GM12878 (cell line): Measurements from ENCODE around the gene ABHD2. TPM values are rescaled to one million over a fixed set of nuclear protein-coding genes. Genes with fewer than 3 reads are reported as not detected.

Experiments used
- ATAC-seq: fragments of 200-7000 bp; cut with Tn5 transposase; 3 replicates; pipeline ENCODE4 v1.9.1; 2020; ENCODE audit warnings: mild to moderate bottlenecking, moderate library complexity
- BruUV-seq: library from RNA; stranded (reverse); fragments of 400-500 nt; replicated peaks from 2 replicates; lab custom pipeline; 2021; lab: Mats Ljungman, UMichigan
- CTCF ChIA-PET: fragments of 300-600 bp; sonication (Branson Sonifier 250); formaldehyde crosslinking; extraction: SDS; loops from one replicate; lab custom pipeline; 2021; ENCODE audit warnings: inconsistent platforms; lab: Yijun Ruan, JAX
- POLR2A ChIA-PET: fragments of 350-600 bp; formaldehyde crosslinking; extraction: SDS; loops from one replicate; lab custom pipeline; 2021; ENCODE audit warnings: inconsistent platforms; lab: Charles Lee
- RAD21 ChIA-PET: fragments of 300-600 bp; sonication (Branson Sonifier 250); formaldehyde crosslinking; loops from one replicate; lab custom pipeline; 2023; ENCODE audit warnings: antibody characterized with exemption; ENCODE audit not compliant: unreplicated experiment; lab: Charles Lee
- SMC1A ChIA-PET: fragments of 300-600 bp; sonication (Branson Sonifier 250); formaldehyde crosslinking; loops from one replicate; lab custom pipeline; 2023; ENCODE audit not compliant: unreplicated experiment, uncharacterized antibody; lab: Charles Lee
- DNase-seq: peaks from one replicate; pipeline ENCODE4 v3.0.0-alpha.2; 2011; ENCODE audit warnings: low read depth, low spot score
- FAIRE-seq: peaks from 3 replicates; lab custom pipeline; 2011; peaks lifted over from hg19 to GRCh38; lab: Jason Lieb, UNC
- H2AFZ ChIP-seq: 2 replicates; pipeline ENCODE4 v1.6.0; 2011; ENCODE audit warnings: low read depth, low read length, control low read depth; ENCODE audit not compliant: control insufficient read depth
- H3K27ac ChIP-seq: 2 replicates; pipeline ENCODE4 v1.5.1; 2011; ENCODE audit warnings: control low read depth; ENCODE audit not compliant: control insufficient read depth, insufficient read depth
- H3K27me3 ChIP-seq, 2 experiments: replicated peaks in 1 of 2; 2 replicates each; pipeline versions ENCODE4 v1.6.0 to v1.6.1; 2011; ENCODE audit warnings: low read length in 1 of 2; ENCODE audit not compliant: control insufficient read depth in 2 of 2, insufficient read depth in 2 of 2
- H3K36me3 ChIP-seq, 2 experiments: 2 replicates each; pipeline ENCODE4 v1.5.1; 2011; ENCODE audit warnings: low read length in 1 of 2; ENCODE audit not compliant: control insufficient read depth in 2 of 2, insufficient read depth in 2 of 2
- H3K4me1 ChIP-seq: 2 replicates; pipeline ENCODE4 v1.6.1; 2011; ENCODE audit warnings: mild to moderate bottlenecking, low read length, moderate library complexity, mixed read lengths; ENCODE audit not compliant: control insufficient read depth, insufficient read depth
- H3K4me2 ChIP-seq: 2 replicates; pipeline ENCODE4 v1.6.0; 2011; ENCODE audit warnings: control low read depth; ENCODE audit not compliant: control insufficient read depth, insufficient read depth
- H3K4me3 ChIP-seq: fragments of 200-600 bp; sonication (generic); 2 replicates; pipeline ENCODE4 v1.5.1; 2016
- H3K79me2 ChIP-seq: 2 replicates; pipeline ENCODE4 v1.6.0; 2011; ENCODE audit warnings: low read length; ENCODE audit not compliant: control insufficient read depth, insufficient read depth
- H3K9ac ChIP-seq: 2 replicates; pipeline ENCODE4 v1.8.0; 2011; ENCODE audit warnings: low read length, control low read depth, mixed read lengths; ENCODE audit not compliant: control insufficient read depth, insufficient read depth
- H3K9me3 ChIP-seq: replicated peaks from 3 replicates; pipeline ENCODE4 v1.5.1; 2011; ENCODE audit warnings: mild to moderate bottlenecking, low read length; ENCODE audit not compliant: control insufficient read depth, insufficient read depth
- H4K20me1 ChIP-seq: 2 replicates; pipeline ENCODE4 v1.6.0; 2011; ENCODE audit not compliant: control insufficient read depth, insufficient read depth
- E2F4 ChIP-seq: IDR thresholded peaks from 2 replicates; pipeline ENCODE4 v1.6.1; 2012; ENCODE audit warnings: low read depth, low read length, improper control_type of control experiment
- IKZF2 ChIP-seq, 2 experiments: fragments of 450-650 bp; IDR thresholded peaks; 2 replicates each; pipeline ENCODE4 v1.6.1; 2017; ENCODE audit warnings: mild to moderate bottlenecking in 2 of 2, moderate library complexity in 2 of 2
- NFYB ChIP-seq: IDR thresholded peaks from 2 replicates; pipeline ENCODE4 v1.6.1; 2011; ENCODE audit warnings: low read depth, mild to moderate bottlenecking, low read length, improper control_type of control experiment, moderate library complexity; ENCODE audit not compliant: insufficient read depth
- SMAD1 ChIP-seq: fragments of 450-650 bp; IDR thresholded peaks from 2 replicates; pipeline ENCODE4 v1.6.1; 2018; ENCODE audit warnings: mild to moderate bottlenecking, low read depth; ENCODE audit not compliant: partially characterized antibody
- ZNF24 ChIP-seq: fragments of 450-650 bp; IDR thresholded peaks from 2 replicates; pipeline ENCODE4 v1.6.1; 2017; ENCODE audit warnings: antibody characterized with exemption, mild to moderate bottlenecking
- WGBS: methylation state at CpG from one replicate; pipeline ENCODE4 v1.1.6; 2016; ENCODE audit warnings: low lambda C conversion rate; ENCODE audit not compliant: insufficient replicate concordance, insufficient coverage; ENCODE audit errors: missing lambda C conversion rate; 5-methylcytosine and 5-hydroxymethylcytosine counted together
- in situ Hi-C: fragments of 300-500 bp; cut with MboI; formaldehyde crosslinking; loops from 9 replicates; pipeline ENCODE4 v1.14.3; 2018; ENCODE audit warnings: mixed read lengths
- intact Hi-C: fragments of 100-400 bp; cut with micrococcal nuclease; formaldehyde crosslinking; loops from one replicate; pipeline ENCODE4 v1.14.2; 2022; ENCODE audit not compliant: unreplicated experiment
- polyA plus RNA-seq, 11 experiments: library from polyadenylated mRNA; depleted of rRNA in 4 of 11; unstranded in 6 of 11; stranded (reverse) in 5 of 11; fragments of >200 nt; fragmentation: Nextera tagmentation in 4 of 11; fragmentation: Illumina TruSeq in 1 of 11; extraction: Ambion mirVana in 4 of 11; extraction: Trizol in 1 of 11; gene quantifications; 1 replicate in 1 of 11; 2 replicates in 10 of 11; pipeline versions ENCODE4 v1.2.1 to v1.2.3, GENCODE V29; 2011 to 2016; ENCODE audit warnings: inconsistent platforms in 2 of 11, missing spikeins in 2 of 11, low read depth in 1 of 11
- total RNA-seq, 4 experiments: library from RNA; depleted of rRNA in 3 of 4; stranded (reverse); fragments of >200 nt in 3 of 4; fragmentation: Illumina TruSeq in 1 of 4; extraction: Trizol in 1 of 4; gene quantifications; 2 replicates each; pipeline versions ENCODE4 v1.2.1 to v1.2.3, GENCODE V29; 2013 to 2021

The ABHD2 gene
- total and polyA plus RNA-seq, 10 of the 15 experiments (the other 5 are each of a cell fraction or from before 2014, with no cell fraction given), result 1.2 to 33.6 (median 20.4) TPM

GRCh38 chr15:89126009-89126408 is 37.8 kb downstream of the ABHD2 start:
- FAIRE-seq (no peak), ATAC-seq (no peak)

More at GRCh38 chr15:89126009-89126408, 37.8 kb downstream of the ABHD2 start:
- no peak for DNase-seq
- intact Hi-C loops, result no loop called here
- BruUV-seq, result no TSS peak
- H3K36me3 ChIP-seq, result peaks cover 1 to 9% of the 10 kb centered on the region in 2 experiments; a peak in 3 of 4 replicates
- ChIA-PET CTCF (interaction anchor here (0.6 to 8.4 kb wide), 5 partner anchors 12 to 71 kb away, joined by 3 to 225 read pairs (median 65); partner anchors contain the start of gene ABHD2), RAD21 (interaction anchor here (1.2 to 5.8 kb wide), 3 partner anchors 36 to 67 kb away, joined by 3 to 105 read pairs (median 77); partner anchors contain the start of gene ABHD2), POLR2A (interaction anchor here (3.7 kb wide), 1 partner anchor 13 kb away, joined by 15 read pairs; no protein-coding TSS in a partner anchor), SMC1A (interaction anchor here (0.6 to 10.2 kb wide), 3 partner anchors 13 to 102 kb away, joined by 3 to 109 read pairs (median 72); partner anchors contain the start of gene ABHD2)
- in situ Hi-C loops, result loop anchor here (5.0 kb wide), 1 partner anchor 69 kb away; no protein-coding TSS in a partner anchor
- H3K27me3 ChIP-seq, result no peaks in the 10 kb centered on the region
- no peaks in the 10 kb centered on the region for H3K4me1 ChIP-seq
- no peak overlapping the region for H3K9ac ChIP-seq
- H2AFZ ChIP-seq, result no peak overlapping the region
- H4K20me1 ChIP-seq, result no peaks in the 10 kb centered on the region
- no peak overlapping the region for H3K4me3 ChIP-seq
- no peak for TF ChIP-seq IKZF2 (IDR thresholded peaks at IDR 0.05)
- TF ChIP-seq NFYB, result no peak
- no peak for TF ChIP-seq E2F4
- no peak for TF ChIP-seq SMAD1
- no peak for TF ChIP-seq ZNF24
- TF ChIP-seq, all 136 proteins: peak for 0
- H3K4me2 ChIP-seq, result no peak overlapping the region
- H3K27ac ChIP-seq, result no peak overlapping the region
- 94% methylated on average over 6 of the region's 6 CpGs for WGBS
- no peaks in the 10 kb centered on the region for H3K79me2 ChIP-seq
- no peaks in the 10 kb centered on the region for H3K9me3 ChIP-seq
